Colonic mucosa (tissue), 4 donors: ENCODE results near the gene TREML2. TPM values are rescaled to one million over a fixed set of nuclear protein-coding genes. Genes with fewer than 3 reads are reported as not detected.
"Not testable (repeated sequence)": the region's sequence is repeated elsewhere in the genome, so short reads cannot be mapped to it uniquely, and the experiment has no call there.

Experiments
- DNase-seq: peaks from one replicate; pipeline ENCODE4 v3.0.0-alpha.2; 2020
- H3K27ac ChIP-seq: fragments of 200-600 bp; one replicate; pipeline ENCODE4 v1.8.0; 2021
- H3K27me3 ChIP-seq: fragments of 200-600 bp; one replicate; pipeline ENCODE4 v1.8.0; 2021
- H3K36me3 ChIP-seq: fragments of 200-600 bp; one replicate; pipeline ENCODE4 v1.8.0; 2021
- H3K4me1 ChIP-seq: fragments of 200-600 bp; one replicate; pipeline ENCODE4 v1.8.0; 2021; ENCODE audit warnings: mild to moderate bottlenecking
- H3K4me3 ChIP-seq: fragments of 200-600 bp; one replicate; pipeline ENCODE4 v1.8.0; 2021
- H3K9ac ChIP-seq, 2 donors: one replicate each; pipeline ENCODE4 v1.7.0; 2013; ENCODE audit warnings: control low read depth in 2 of 2, low read depth in 2 of 2, low read length in 2 of 2
- H3K9me3 ChIP-seq: fragments of 200-600 bp; one replicate; pipeline ENCODE4 v1.8.0; 2021
- CTCF ChIP-seq: fragments of 200-600 bp; IDR thresholded peaks from one replicate; pipeline ENCODE4 v1.8.0; 2022; ENCODE audit warnings: antibody characterized with exemption, mild to moderate bottlenecking
- intact Hi-C: fragments of 100-400 bp; cut with DNase I; formaldehyde crosslinking; loops from one replicate; pipeline ENCODE4 v1.14.1; 2022
- total RNA-seq, 2 donors: library from RNA; stranded (reverse); fragmentation: NEBNext Ultra II Directional in 1 of 2; extraction: Animal tissue kit (Norgen Biotek cat#: 25700) in 1 of 2; gene quantifications; one replicate each; pipeline ENCODE4 v1.2.1, GENCODE V29; 2021
- donor health status: healthy.
- donor health status: DM: no; HTN: no; CAD: no.
- donor health status: DM: no; HTN: no; CAD: no.

TREML2 gene
- total RNA-seq, 2 donors from 2014 or later = 0.11 TPM; not detected in 1

GRCh38 chr6:41193884-41194283 is 7.1 kb downstream of the TREML2 start:
- Histone ChIP-seq H3K9ac (no peak overlapping the region), H3K9me3 (no peaks in the 10 kb centered on the region), H3K4me3 (no peak overlapping the region), H3K36me3 (no peaks in the 10 kb centered on the region), H3K27ac (no peak overlapping the region), H3K4me1 (no peaks in the 10 kb centered on the region), H3K27me3 (no peaks in the 10 kb centered on the region)
- no peak for TF ChIP-seq CTCF
- no peak for DNase-seq
- intact Hi-C loops = no loop called here

GRCh38 chr6:41193171-41193734 is 7.7 kb downstream of the TREML2 start:
- Histone ChIP-seq H3K36me3 (no peaks in the 10 kb centered on the region), H3K9me3 (no peaks in the 10 kb centered on the region), H3K27me3 (no peaks in the 10 kb centered on the region), H3K4me3 (no peak overlapping the region), H3K4me1 (no peaks in the 10 kb centered on the region), H3K9ac (no peak overlapping the region), H3K27ac (no peak overlapping the region)
- intact Hi-C loops = no loop called here
- TF ChIP-seq CTCF = no peak
- DNase-seq = no peak

GRCh38 chr6:41191569-41191968 is 9.4 kb downstream of the TREML2 start:
- H3K4me3 ChIP-seq = no peak overlapping the region

GRCh38 chr6:41190791-41191190 is 10.2 kb downstream of the TREML2 start:
- Histone ChIP-seq H3K4me1 (no peaks in the 10 kb centered on the region), H3K9me3 (no peaks in the 10 kb centered on the region), H3K4me3 (no peak overlapping the region), H3K27me3 (no peaks in the 10 kb centered on the region), H3K9ac (no peak overlapping the region), H3K27ac (no peak overlapping the region), H3K36me3 (no peaks in the 10 kb centered on the region)
- intact Hi-C loops = no loop called here
- DNase-seq = no peak
- no peak for TF ChIP-seq CTCF

More at GRCh38 chr6:41191569-41191968, 9.4 kb downstream of the TREML2 start:
- Histone ChIP-seq H3K9ac (no peak overlapping the region), H3K27me3 (no peaks in the 10 kb centered on the region), H3K27ac (no peak overlapping the region), H3K9me3 (no peaks in the 10 kb centered on the region), H3K4me1 (no peaks in the 10 kb centered on the region), H3K36me3 (no peaks in the 10 kb centered on the region)
- intact Hi-C loops = no loop called here
- DNase-seq = peak; percentile 36
- TF ChIP-seq CTCF = no peak

- Histone ChIP-seq H3K27me3 (no peaks in the 10 kb centered on the region), H3K36me3 (no peaks in the 10 kb centered on the region), H3K9me3 (no peaks in the 10 kb centered on the region), H3K4me3 (no peak overlapping the region), H3K4me1 (no peaks in the 10 kb centered on the region), H3K27ac (no peak overlapping the region), H3K9ac (no peak overlapping the region)
- intact Hi-C loops = no loop called here
- DNase-seq = no peak
- no peak for TF ChIP-seq CTCF
Measured at GRCh38 chr6:41189967-41190366, 11.0 kb downstream of the TREML2 start.

GRCh38 chr6:41189046-41189445 is 11.9 kb downstream of the TREML2 start:
- H3K27me3 ChIP-seq, H3K4me3 ChIP-seq, intact Hi-C loops, H3K9ac ChIP-seq, H3K9me3 ChIP-seq, DNase-seq, H3K27ac ChIP-seq, H3K4me1 ChIP-seq, H3K36me3 ChIP-seq: not testable (repeated sequence)
